Esophagus squamous epithelium (tissue), 4 donors: ENCODE data around the gene BMP2K.

ENCODE experiments used
- POLR2A ChIP-seq, 4 donors: fragments of 450-650 bp; IDR thresholded peaks; one replicate each; pipeline ENCODE4 v1.6.1; 2017; ENCODE audit warnings: antibody characterized with exemption in 4 of 4, mild to moderate bottlenecking in 4 of 4, moderate library complexity in 3 of 4
- TF ChIP-seq, protein P1 (sequence below), 6 experiments: fragments of 450-650 bp in 4 of 6; fragments of 200-600 bp in 2 of 6; sonication (generic) in 2 of 6; IDR thresholded peaks; one replicate each; pipeline ENCODE4 v1.5.1; 2016 to 2019; ENCODE audit warnings: antibody characterized with exemption in 6 of 6, mild to moderate bottlenecking in 4 of 6, moderate library complexity in 4 of 6

GRCh38 chr4:78737035-78737434 lies 39.1 kb upstream of the BMP2K start:
- TF ChIP-seq, protein P1, sequence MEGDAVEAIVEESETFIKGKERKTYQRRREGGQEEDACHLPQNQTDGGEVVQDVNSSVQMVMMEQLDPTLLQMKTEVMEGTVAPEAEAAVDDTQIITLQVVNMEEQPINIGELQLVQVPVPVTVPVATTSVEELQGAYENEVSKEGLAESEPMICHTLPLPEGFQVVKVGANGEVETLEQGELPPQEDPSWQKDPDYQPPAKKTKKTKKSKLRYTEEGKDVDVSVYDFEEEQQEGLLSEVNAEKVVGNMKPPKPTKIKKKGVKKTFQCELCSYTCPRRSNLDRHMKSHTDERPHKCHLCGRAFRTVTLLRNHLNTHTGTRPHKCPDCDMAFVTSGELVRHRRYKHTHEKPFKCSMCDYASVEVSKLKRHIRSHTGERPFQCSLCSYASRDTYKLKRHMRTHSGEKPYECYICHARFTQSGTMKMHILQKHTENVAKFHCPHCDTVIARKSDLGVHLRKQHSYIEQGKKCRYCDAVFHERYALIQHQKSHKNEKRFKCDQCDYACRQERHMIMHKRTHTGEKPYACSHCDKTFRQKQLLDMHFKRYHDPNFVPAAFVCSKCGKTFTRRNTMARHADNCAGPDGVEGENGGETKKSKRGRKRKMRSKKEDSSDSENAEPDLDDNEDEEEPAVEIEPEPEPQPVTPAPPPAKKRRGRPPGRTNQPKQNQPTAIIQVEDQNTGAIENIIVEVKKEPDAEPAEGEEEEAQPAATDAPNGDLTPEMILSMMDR (IDR thresholded peaks at IDR 0.05) = no peak
- no peak for TF ChIP-seq POLR2A (IDR thresholded peaks at IDR 0.05)
